Posterior cingulate gyrus (tissue), 11 donors: Measurements from ENCODE around the gene TNFSF8.

Experiments used
- DNase-seq, 10 donors: peaks; one replicate each; pipeline versions ENCODE4 v3.0.0 to v3.0.0-alpha.2; 2020 to 2021; ENCODE audit warnings: mixed read lengths in 3 of 10
- intact Hi-C: fragments of 100-400 bp; cut with DNase I; formaldehyde crosslinking; loops from one replicate; pipeline ENCODE4 v1.15.1; 2023

TNFSF8 gene

GRCh38 chr9:114887963-114888362 lies 42.4 kb downstream of the TNFSF8 start:
- intact Hi-C loops = no loop called here
- no peak for DNase-seq

GRCh38 chr9:114884787-114885452 lies 45.5 kb downstream of the TNFSF8 start:
- no peak for DNase-seq
- intact Hi-C loops = no loop called here

DNA sequence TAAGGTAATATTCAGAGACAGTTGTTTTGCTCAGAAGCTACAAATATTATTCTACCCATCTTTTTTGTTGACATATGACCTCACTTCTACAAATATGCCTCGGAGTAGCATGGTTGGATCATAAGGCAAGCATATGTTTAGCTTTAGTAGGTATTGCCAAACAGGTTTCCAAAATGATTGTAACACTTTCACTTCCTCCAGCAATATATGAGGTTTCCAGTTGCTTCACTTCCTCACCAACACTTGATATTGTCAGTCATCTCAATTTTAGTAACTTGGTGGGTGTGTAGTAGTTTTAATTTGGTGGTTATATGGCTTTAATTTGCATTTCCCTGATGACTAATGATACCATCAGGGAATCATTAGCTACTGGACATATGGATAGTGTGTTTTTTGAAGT lies 46.7 kb downstream of the TNFSF8 start:
- no peak for DNase-seq
- intact Hi-C loops = no loop called here

- intact Hi-C loops = no loop called here
- no peak for DNase-seq
These were observed 50.1 kb downstream of the TNFSF8 start for GRCh38 chr9:114880291-114880745.

DNA sequence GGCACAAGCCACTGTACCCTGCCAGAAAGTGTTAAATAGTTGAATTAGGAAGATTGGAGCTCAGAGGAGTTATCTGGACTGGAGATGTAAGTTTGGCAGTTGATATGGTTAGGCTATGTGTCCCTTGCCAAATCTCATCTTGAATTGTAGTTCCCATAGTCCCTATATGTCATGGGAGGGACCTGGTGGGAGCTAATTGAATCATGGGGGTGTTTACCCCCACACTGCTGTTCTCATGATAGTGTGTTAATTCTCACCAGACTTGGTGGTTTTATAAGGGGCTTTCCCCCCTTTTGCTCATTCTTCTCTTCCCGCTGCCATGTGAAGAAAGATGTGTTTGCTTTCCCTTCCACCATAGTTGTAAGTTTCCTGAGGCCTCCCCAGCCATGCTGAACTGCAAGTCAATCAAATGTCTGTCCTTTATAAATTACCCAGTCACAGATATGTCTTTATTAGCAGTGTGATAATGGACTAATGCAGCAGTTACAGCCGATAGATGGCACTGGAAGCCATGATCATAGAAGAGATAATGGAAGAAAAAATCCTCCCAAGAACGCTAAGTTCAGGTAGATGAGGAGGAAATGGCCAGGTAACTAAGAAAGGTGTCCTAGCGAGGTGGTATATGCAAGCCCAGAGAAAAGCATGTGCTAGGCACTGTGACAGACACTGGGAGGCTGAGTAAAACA lies 51.4 kb downstream of the TNFSF8 start:
- no peak for DNase-seq
- intact Hi-C loops = no loop called here

- intact Hi-C loops = no loop called here
- no peak for DNase-seq
These were observed 60.5 kb downstream of the TNFSF8 start for GRCh38 chr9:114869845-114870244.

DNA sequence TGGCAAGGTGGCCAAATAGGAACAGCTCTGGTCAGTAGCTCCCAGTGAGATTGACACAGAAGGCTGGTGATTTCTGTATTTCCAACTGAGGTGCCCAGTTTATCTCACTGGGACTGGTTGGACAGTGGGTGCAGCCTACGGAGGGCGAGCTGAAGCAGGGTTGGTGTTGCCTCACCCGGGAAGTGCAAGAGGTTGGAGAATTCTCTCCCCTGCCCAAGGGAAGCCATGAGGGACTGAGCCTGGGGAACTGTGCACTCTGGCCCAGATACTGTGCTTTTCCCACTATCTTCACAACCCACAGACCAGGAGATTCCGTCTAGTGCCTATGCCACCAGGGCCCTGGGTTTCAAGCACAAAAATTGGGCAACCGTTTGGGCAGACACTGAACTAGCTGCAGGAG lies 61.0 kb downstream of the TNFSF8 start:
- no peak for DNase-seq
- intact Hi-C loops = no loop called here

GRCh38 chr9:114867327-114867726 lies 63.1 kb downstream of the TNFSF8 start:
- intact Hi-C loops = no loop called here
- DNase-seq = no peak

- DNase-seq = no peak
- intact Hi-C loops = no loop called here
These were observed 65.9 kb downstream of the TNFSF8 start for GRCh38 chr9:114864471-114864870.

- intact Hi-C loops = no loop called here
- DNase-seq = no peak
These were observed 68.3 kb downstream of the TNFSF8 start for GRCh38 chr9:114861922-114862605.

GRCh38 chr9:114861273-114861672 lies 69.1 kb downstream of the TNFSF8 start:
- intact Hi-C loops = no loop called here
- DNase-seq = no peak

- intact Hi-C loops = no loop called here
- DNase-seq = no peak
These were observed 70.2 kb downstream of the TNFSF8 start for GRCh38 chr9:114860187-114860586.

DNA sequence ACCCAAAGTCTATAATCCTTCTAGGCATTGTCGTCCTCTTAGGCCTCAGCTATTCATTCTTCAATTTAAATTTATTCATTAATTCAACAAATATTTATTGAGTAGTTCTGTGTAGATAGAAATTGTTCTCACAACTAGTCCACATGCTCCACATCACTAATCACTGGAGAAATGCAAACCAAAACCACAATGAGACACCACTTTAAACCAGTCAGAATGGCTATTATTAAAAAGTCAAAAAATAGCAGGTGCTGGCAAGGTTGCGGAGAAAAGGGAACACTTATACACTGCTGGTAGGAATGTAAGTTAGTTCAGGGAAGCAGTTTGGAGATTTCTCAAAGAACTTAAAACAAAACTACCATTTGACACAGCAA lies 73.5 kb downstream of the TNFSF8 start:
- no peak for DNase-seq
- intact Hi-C loops = no loop called here

- intact Hi-C loops = no loop called here
- no peak for DNase-seq
These were observed 74.0 kb downstream of the TNFSF8 start for GRCh38 chr9:114856215-114856941.

- intact Hi-C loops = no loop called here
- no peak for DNase-seq
These were observed 74.9 kb downstream of the TNFSF8 start for GRCh38 chr9:114855488-114855887.

GRCh38 chr9:114854736-114855355 lies 75.5 kb downstream of the TNFSF8 start:
- intact Hi-C loops = no loop called here
- DNase-seq = no peak

- no peak for DNase-seq
- intact Hi-C loops = no loop called here
These were observed 77.1 kb downstream of the TNFSF8 start for GRCh38 chr9:114853071-114853855.

- no peak for DNase-seq
- intact Hi-C loops = no loop called here
These were observed 78.3 kb downstream of the TNFSF8 start for GRCh38 chr9:114852050-114852594.

GRCh38 chr9:114851306-114851705 lies 79.1 kb downstream of the TNFSF8 start:
- intact Hi-C loops = no loop called here
- DNase-seq = no peak
